WERI-Rb-1 (cell line): Measurements from ENCODE around the gene MROH8.
"Not testable (repeated sequence)": the region's sequence is repeated elsewhere in the genome, so short reads cannot be mapped to it uniquely, and the experiment has no call there.

ENCODE experiments used
- DNase-seq: peaks from one replicate; pipeline ENCODE4 v3.0.0-alpha.2; 2020
- H3K27ac ChIP-seq: fragments of 250-450 bp; sonication (Bioruptor Pico); 2 replicates; pipeline ENCODE4 v1.5.1; 2020; ENCODE audit warnings: mild to moderate bottlenecking, moderate library complexity
- H3K27me3 ChIP-seq: fragments of 250-450 bp; sonication (Bioruptor Pico); 2 replicates; pipeline ENCODE4 v1.5.1; 2021; ENCODE audit warnings: mild to moderate bottlenecking, low read depth, moderate library complexity; ENCODE audit not compliant: insufficient read depth, severe bottlenecking
- H3K36me3 ChIP-seq: fragments of 250-450 bp; sonication (Bioruptor Pico); 2 replicates; pipeline ENCODE4 v1.5.1; 2020; ENCODE audit warnings: mild to moderate bottlenecking, moderate library complexity
- H3K4me3 ChIP-seq: 2 replicates; pipeline ENCODE4 v1.5.1; 2011; ENCODE audit warnings: low read depth, mild to moderate bottlenecking, control low read depth, low read length
- H3K9me3 ChIP-seq: fragments of 250-450 bp; sonication (Bioruptor Pico); 2 replicates; pipeline ENCODE4 v1.5.1; 2021; ENCODE audit warnings: mild to moderate bottlenecking, moderate library complexity; ENCODE audit not compliant: severe bottlenecking
- TF ChIP-seq, protein P1 (sequence below): IDR thresholded peaks from 2 replicates; pipeline ENCODE4 v1.5.1; 2011; ENCODE audit warnings: low read depth, mild to moderate bottlenecking, control low read depth, inconsistent platforms, low read length

Gene MROH8

DNA sequence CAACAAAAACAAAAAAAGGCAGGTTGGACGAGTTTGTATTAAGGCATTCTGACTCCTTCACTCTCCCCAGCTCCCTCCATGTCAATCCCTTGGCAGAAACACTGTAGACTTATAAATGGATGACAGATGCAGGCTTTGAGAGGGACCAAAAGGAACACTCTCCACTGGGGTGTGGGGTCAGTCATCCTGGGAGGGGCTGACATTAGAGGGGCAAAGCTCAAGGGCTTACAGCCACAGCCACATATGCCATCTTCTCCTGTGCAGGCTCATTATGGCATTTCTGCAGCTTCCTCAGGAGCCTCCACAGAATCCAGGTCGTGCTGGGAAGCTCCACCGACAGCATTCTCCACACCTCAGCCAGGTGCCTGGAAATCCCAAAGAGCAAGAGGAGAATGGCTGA is 50.5 kb downstream of the MROH8 start:
- no peaks in the 10 kb centered on the region for H3K36me3 ChIP-seq
- H3K4me3 ChIP-seq, result no peak overlapping the region
- TF ChIP-seq, protein P1, sequence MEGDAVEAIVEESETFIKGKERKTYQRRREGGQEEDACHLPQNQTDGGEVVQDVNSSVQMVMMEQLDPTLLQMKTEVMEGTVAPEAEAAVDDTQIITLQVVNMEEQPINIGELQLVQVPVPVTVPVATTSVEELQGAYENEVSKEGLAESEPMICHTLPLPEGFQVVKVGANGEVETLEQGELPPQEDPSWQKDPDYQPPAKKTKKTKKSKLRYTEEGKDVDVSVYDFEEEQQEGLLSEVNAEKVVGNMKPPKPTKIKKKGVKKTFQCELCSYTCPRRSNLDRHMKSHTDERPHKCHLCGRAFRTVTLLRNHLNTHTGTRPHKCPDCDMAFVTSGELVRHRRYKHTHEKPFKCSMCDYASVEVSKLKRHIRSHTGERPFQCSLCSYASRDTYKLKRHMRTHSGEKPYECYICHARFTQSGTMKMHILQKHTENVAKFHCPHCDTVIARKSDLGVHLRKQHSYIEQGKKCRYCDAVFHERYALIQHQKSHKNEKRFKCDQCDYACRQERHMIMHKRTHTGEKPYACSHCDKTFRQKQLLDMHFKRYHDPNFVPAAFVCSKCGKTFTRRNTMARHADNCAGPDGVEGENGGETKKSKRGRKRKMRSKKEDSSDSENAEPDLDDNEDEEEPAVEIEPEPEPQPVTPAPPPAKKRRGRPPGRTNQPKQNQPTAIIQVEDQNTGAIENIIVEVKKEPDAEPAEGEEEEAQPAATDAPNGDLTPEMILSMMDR, result no peak
- no peak overlapping the region for H3K27ac ChIP-seq
- DNase-seq, result no peak
- no peaks in the 10 kb centered on the region for H3K27me3 ChIP-seq
- no peaks in the 10 kb centered on the region for H3K9me3 ChIP-seq

DNA sequence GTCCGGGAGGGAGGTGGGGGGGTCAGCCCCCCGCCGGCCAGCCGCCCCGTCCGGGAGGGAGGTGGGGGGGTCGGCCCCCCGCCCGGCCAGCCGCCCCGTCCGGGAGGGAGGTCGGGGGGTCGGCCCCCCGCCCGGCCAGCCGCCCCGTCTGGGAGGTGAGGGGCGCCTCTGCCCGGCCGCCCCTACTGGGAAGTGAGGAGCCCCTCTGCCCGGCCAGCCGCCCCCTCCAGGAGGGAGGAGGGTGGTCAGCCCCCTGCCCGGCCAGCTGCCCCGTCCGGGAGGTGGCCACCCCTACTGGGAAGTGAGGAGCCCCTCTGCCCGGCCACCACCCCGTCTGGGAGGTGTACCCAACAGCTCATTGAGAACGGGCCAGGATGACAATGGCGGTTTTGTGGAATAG is 53.1 kb downstream of the MROH8 start:
- DNase-seq, H3K9me3 ChIP-seq, H3K27me3 ChIP-seq, H3K36me3 ChIP-seq, H3K27ac ChIP-seq, H3K4me3 ChIP-seq: not testable (repeated sequence)

DNA sequence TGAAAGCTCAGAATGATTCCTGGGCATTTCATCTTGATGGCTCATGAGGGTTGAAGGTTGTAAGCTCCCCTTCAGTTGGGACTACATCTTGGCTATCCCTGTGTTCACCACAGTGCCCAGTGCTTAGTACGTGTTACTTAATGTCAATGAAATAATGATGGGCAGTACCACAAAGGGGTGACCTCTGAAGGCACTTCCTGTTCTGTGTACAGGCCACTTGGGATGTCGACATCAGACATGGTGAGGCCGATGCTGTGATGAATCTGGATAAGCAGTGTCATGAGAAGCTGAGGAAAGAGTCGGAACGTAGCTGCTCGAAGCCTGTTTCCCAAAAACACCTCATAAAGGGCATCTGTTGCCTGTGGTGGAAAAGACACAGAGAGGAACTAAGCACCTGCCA is 55.9 kb downstream of the MROH8 start:
- TF ChIP-seq, protein P1, result no peak
- Histone ChIP-seq H3K4me3 (no peak overlapping the region), H3K27ac (no peak overlapping the region), H3K27me3 (no peaks in the 10 kb centered on the region), H3K36me3 (no peaks in the 10 kb centered on the region), H3K9me3 (no peaks in the 10 kb centered on the region)
- no peak for DNase-seq

DNA sequence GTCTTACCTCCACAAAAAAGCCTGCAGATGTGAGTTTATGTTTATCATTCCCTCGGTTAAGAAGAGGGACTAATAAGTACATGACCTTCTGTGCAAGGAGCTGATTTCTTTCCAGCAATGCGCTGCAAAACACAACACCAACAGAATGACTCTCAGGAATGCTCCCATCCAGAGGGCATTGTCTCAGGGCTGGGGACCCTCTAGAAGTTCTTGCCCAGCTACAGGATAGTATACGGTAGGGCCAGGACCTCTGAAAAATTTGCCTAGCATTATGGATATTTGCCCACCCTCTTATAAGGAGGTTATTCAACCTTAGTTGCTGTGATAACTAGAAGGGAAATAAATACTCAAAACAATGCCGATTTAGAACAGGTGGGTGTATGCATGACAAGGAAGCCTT is 58.9 kb downstream of the MROH8 start:
- H3K27ac ChIP-seq, result no peak overlapping the region
- H3K9me3 ChIP-seq, result no peaks in the 10 kb centered on the region
- TF ChIP-seq, protein P1, result no peak
- no peak overlapping the region for H3K4me3 ChIP-seq
- no peaks in the 10 kb centered on the region for H3K27me3 ChIP-seq
- DNase-seq, result no peak
- H3K36me3 ChIP-seq, result no peaks in the 10 kb centered on the region

DNA sequence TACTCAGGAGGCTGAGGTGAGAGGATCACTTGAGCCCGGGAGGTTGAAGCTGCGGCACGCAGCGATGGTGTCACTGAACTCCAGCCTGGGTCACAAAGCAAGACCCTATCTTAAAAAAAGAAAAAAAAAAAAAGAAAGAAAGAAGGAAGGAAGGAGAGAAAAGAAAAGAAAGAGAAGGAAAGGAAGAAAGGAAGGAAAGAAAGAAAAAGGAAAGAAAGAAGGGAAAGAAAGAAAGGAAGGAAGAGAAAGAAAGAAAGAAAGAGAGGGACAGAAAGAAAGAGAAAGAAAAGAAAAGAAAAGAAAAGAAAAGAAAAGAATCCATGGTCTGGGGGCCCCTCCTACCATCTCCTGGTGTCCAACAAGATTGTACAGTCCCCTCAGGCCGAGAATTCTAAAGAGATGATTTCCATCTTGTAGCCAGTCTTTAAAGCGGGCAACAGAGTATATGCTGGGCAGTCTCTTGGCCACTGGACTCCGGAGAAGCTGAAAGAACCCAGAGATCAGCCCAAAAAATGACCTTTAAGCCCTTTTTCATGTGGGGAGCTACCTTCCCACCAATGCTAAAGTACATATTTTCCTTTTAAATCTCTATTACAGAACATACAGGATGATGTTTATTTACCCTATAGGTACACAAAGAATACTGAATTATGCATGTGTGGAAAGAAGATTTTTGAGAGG is 59.9 kb downstream of the MROH8 start:
- H3K36me3 ChIP-seq, result no peaks in the 10 kb centered on the region
- no peak for DNase-seq
- H3K9me3 ChIP-seq, result no peaks in the 10 kb centered on the region
- no peaks in the 10 kb centered on the region for H3K27me3 ChIP-seq
- TF ChIP-seq, protein P1, result no peak
- H3K27ac ChIP-seq, result no peak overlapping the region
- no peak overlapping the region for H3K4me3 ChIP-seq

DNA sequence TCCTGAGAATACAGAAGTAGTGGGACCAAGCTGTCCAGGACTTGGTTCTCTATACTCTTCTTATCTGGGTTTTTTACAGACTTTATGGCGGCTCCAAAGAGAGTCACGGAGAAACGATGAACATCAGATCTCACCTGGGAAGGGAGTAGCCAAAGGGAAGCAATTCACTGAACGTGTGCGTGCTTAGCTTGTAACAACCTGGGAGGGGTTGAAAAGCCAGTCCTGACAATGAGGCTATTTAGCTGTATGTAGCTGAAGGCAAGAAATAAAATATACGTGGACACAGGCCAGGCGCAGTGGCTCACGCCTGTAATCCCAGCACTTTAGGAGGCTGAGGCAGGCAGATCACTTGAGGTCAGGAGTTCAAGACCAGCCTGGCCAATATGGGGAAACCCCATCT is 65.3 kb downstream of the MROH8 start:
- H3K27me3 ChIP-seq, result no peaks in the 10 kb centered on the region
- no peaks in the 10 kb centered on the region for H3K36me3 ChIP-seq
- H3K9me3 ChIP-seq, result no peaks in the 10 kb centered on the region
- TF ChIP-seq, protein P1, result no peak
- H3K4me3 ChIP-seq, result no peak overlapping the region
- H3K27ac ChIP-seq, result no peak overlapping the region
- DNase-seq, result no peak
